ENCODE data around the gene CERS1.
"Not testable (repeated sequence)": the region's sequence is repeated elsewhere in the genome, so short reads cannot be mapped to it uniquely, and the experiment has no call there.

The CERS1 gene

GRCh38 chr19:18919086-18919899 is 23.3 kb upstream of the CERS1 start, which contains the start of the genes COPE and DDX49:
Gene COPE (minus strand): TSS chr19:18919387. CDS start chr19:18919348, 39 bp downstream.
Gene DDX49 (plus strand): TSS chr19:18919715. CDS start chr19:18919742, 27 bp downstream.
- peak; percentile 99 for DNase-seq (ENCODE audit: low read depth)

GRCh38 chr19:18917593-18917992 is 21.6 kb upstream of the CERS1 start:
- DNase-seq (ENCODE audit: low read depth): not testable (repeated sequence)

- peak; percentile 23 for DNase-seq (ENCODE audit: low read depth)
These were observed 19.7 kb upstream of the CERS1 start for GRCh38 chr19:18915639-18916038.

- no peak for DNase-seq (ENCODE audit: low read depth)
These were observed 17.5 kb upstream of the CERS1 start for GRCh38 chr19:18913466-18913865.

- DNase-seq (ENCODE audit: low read depth): no peak
These were observed 17.0 kb upstream of the CERS1 start for GRCh38 chr19:18912933-18913332.

GRCh38 chr19:18910801-18911436 is 15.0 kb upstream of the CERS1 start:
- no peak for DNase-seq (ENCODE audit: low read depth)

- no peak for DNase-seq (ENCODE audit: low read depth)
These were observed 14.1 kb upstream of the CERS1 start for GRCh38 chr19:18910010-18910409.

- DNase-seq (ENCODE audit: low read depth): no peak
These were observed 13.1 kb upstream of the CERS1 start for GRCh38 chr19:18908917-18909619.

GRCh38 chr19:18906605-18907519 is 10.9 kb upstream of the CERS1 start:
- no peak for DNase-seq (ENCODE audit: low read depth)

- no peak for DNase-seq (ENCODE audit: low read depth)
These were observed 9.7 kb upstream of the CERS1 start for GRCh38 chr19:18905513-18906236.

- DNase-seq (ENCODE audit: low read depth): no peak
These were observed 9.1 kb upstream of the CERS1 start for GRCh38 chr19:18905058-18905456.

GRCh38 chr19:18904334-18905057 is 8.5 kb upstream of the CERS1 start:
- no peak for DNase-seq (ENCODE audit: low read depth)

- no peak for DNase-seq (ENCODE audit: low read depth)
These were observed 7.4 kb upstream of the CERS1 start for GRCh38 chr19:18903156-18904037.

- DNase-seq (ENCODE audit: low read depth): not testable (repeated sequence)
These were observed 6.6 kb upstream of the CERS1 start for GRCh38 chr19:18902519-18902918.

- no peak for DNase-seq (ENCODE audit: low read depth)
These were observed 5.5 kb upstream of the CERS1 start for GRCh38 chr19:18901491-18901890.

- no peak for DNase-seq (ENCODE audit: low read depth)
These were observed 4.9 kb upstream of the CERS1 start for GRCh38 chr19:18900700-18901481.

- no peak for DNase-seq (ENCODE audit: low read depth)
These were observed 3.9 kb upstream of the CERS1 start for GRCh38 chr19:18899624-18900560.

Measured in fibroblast of the conjunctiva (primary cell).